Aorta (tissue), 4 donors: ENCODE measurements around the gene TAF7L. TPM values are rescaled to one million over a fixed set of nuclear protein-coding genes. Genes with fewer than 3 reads are reported as not detected.

Experiments used
- polyA plus RNA-seq, 2 donors: library from polyadenylated mRNA; stranded (reverse); fragments of 200-250 nt; gene quantifications; one replicate each; pipeline ENCODE4 v1.2.3, GENCODE V29; 2013
- total RNA-seq, 2 donors: library from RNA; stranded (reverse); fragmentation: NEBNext Ultra II Directional; extraction: Animal tissue kit (Norgen Biotek cat#: 25700); gene quantifications; one replicate each; pipeline ENCODE4 v1.2.1, GENCODE V29; 2021
- donor health status: healthy with polysubstance abuse.
- donor health status: Bipolar disorder and iron deficiency.
- donor health status: DM: no; HTN: no; CAD: no.
- donor health status: DM: yes; HTN: yes; CAD: no.

Gene TAF7L
- total and polyA plus RNA-seq, 4 donors, result 0.31 TPM; not detected in 3

Other genes with a start within 250 kb of the TAF7L start
- gene TRMT2B, start 239.2 kb downstream of the TAF7L start, total RNA-seq, result 10 to 100 TPM; 15.1 to 19.6 TPM
- 1 to 10 TPM; 6.3 TPM for gene TRMT2B, start 239.2 kb downstream of the TAF7L start, polyA plus RNA-seq
- 1 to 10 TPM; 3.2 to 3.7 TPM for gene TMEM35A, start 212.5 kb downstream of the TAF7L start, total RNA-seq
- 1 to 10 TPM; 2.9 to 3.7 TPM for gene TMEM35A, start 212.5 kb downstream of the TAF7L start, polyA plus RNA-seq
- gene CENPI, start 193.1 kb downstream of the TAF7L start, total RNA-seq, result 1 to 10 TPM; 1.3 to 1.7 TPM
- under 1 TPM in 1 of 2 donors, not detected in 1; 0.18 TPM for gene CENPI, start 193.1 kb downstream of the TAF7L start, polyA plus RNA-seq
- gene DRP2, start 71.5 kb downstream of the TAF7L start, total RNA-seq, result 1 to 10 TPM; 1.5 to 1.9 TPM
- under 1 TPM; 0.18 to 0.25 TPM for gene DRP2, start 71.5 kb downstream of the TAF7L start, polyA plus RNA-seq
- gene TIMM8A, start 57.4 kb upstream of the TAF7L start, total RNA-seq, result 1 to 10 TPM; 7.8 to 9.1 TPM
- gene TIMM8A, start 57.4 kb upstream of the TAF7L start, polyA plus RNA-seq, result 1 to 10 TPM; 3.1 to 7.6 TPM
- 10 to 100 TPM in 1 of 2 donors, 1 to 10 TPM in 1; 7.8 to 21.0 TPM for gene BTK, start 94.9 kb upstream of the TAF7L start, total RNA-seq
- gene BTK, start 94.9 kb upstream of the TAF7L start, polyA plus RNA-seq, result 1 to 10 TPM; 3.7 to 4.4 TPM
- gene RPL36A, start 99.7 kb upstream of the TAF7L start, total RNA-seq, result 100 to 1,000 TPM; 124 to 145 TPM
- gene RPL36A, start 99.7 kb upstream of the TAF7L start, polyA plus RNA-seq, result 1,000 to 10,000 TPM; 1,899 to 2,826 TPM
- gene GLA, start 116.6 kb upstream of the TAF7L start, total RNA-seq, result 10 to 100 TPM; 23.7 to 26.0 TPM
- gene GLA, start 116.6 kb upstream of the TAF7L start, polyA plus RNA-seq, result 10 to 100 TPM; 25.3 to 41.4 TPM
- gene HNRNPH2, start 116.9 kb upstream of the TAF7L start, total RNA-seq, result 10 to 100 TPM; 52.9 to 53.1 TPM
- 10 to 100 TPM; 49.3 to 51.1 TPM for gene HNRNPH2, start 116.9 kb upstream of the TAF7L start, polyA plus RNA-seq
- 10 to 100 TPM; 18.9 to 28.6 TPM for gene ARMCX4, start 194.1 kb upstream of the TAF7L start, total RNA-seq
- 10 to 100 TPM in 1 of 2 donors, 1 to 10 TPM in 1; 2.6 to 16.5 TPM for gene ARMCX4, start 194.1 kb upstream of the TAF7L start, polyA plus RNA-seq